ENCODE measurements around the gene IL21.

The IL21 gene

GRCh38 chr4:122632396-122633143, 11.7 kb upstream of the IL21 start:
- DNase-seq: no peak

DNA sequence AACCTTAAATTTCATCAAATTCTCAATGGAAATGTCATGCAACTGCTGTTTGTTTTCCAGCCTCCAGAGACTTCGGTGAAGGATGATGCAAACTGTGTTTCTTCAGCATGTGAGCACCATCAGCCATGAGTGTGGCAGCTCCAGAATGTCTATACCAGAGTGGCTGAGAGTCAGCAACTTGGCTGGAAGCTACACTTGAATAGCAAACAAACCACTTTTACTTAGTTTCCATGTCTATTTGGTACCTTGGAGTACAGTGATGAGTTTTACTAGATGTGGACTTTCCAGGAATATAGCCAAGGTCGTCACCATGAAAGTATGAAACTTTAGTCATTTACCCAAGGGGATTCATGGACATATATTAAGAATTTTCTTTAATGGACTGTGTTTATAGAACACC, 4.3 kb upstream of the IL21 start:
- DNase-seq: no peak

DNA sequence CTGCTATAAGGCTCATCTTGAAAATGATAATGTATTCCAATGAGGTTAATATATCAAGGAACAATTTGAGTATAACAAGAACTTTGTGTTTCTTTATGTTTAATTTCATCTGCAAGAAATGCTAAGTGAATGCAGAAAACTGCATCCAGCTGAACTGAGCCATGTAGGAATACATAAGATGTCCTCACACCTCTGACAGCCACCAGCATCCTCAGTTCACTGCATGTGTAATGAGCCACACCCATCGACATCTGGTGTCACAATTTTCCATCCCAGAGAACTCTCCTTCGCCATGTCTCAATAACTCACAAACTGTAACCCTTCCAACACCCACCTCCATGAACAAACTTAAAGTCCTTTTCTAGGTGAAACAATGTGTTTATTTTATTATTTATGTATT, 3.3 kb upstream of the IL21 start:
- DNase-seq: no peak

- DNase-seq: no peak
Measured at GRCh38 chr4:122623637-122624166, 2.8 kb upstream of the IL21 start.

GRCh38 chr4:122622400-122622799, 1.5 kb upstream of the IL21 start:
- DNase-seq: no peak

DNA sequence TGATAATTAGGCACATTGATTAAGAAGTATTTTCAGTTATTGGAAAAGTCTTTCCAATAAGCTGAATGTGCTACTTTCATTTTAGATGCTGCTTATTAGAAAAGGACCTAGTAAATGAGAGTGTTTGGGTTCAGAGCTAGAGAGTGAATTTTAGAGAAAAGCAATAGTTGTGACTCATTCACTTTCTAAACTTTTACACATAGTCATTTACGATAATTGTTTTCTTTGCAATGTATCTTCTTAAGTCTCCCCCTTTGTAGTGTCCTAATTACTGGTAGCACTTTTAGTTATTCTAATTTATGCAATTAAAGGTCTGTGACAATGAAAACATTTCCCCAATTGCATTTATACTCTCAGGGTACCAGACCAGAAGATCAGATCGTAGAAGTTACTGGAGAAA, 1.3 kb downstream of the IL21 start:
- DNase-seq: no peak

DNA sequence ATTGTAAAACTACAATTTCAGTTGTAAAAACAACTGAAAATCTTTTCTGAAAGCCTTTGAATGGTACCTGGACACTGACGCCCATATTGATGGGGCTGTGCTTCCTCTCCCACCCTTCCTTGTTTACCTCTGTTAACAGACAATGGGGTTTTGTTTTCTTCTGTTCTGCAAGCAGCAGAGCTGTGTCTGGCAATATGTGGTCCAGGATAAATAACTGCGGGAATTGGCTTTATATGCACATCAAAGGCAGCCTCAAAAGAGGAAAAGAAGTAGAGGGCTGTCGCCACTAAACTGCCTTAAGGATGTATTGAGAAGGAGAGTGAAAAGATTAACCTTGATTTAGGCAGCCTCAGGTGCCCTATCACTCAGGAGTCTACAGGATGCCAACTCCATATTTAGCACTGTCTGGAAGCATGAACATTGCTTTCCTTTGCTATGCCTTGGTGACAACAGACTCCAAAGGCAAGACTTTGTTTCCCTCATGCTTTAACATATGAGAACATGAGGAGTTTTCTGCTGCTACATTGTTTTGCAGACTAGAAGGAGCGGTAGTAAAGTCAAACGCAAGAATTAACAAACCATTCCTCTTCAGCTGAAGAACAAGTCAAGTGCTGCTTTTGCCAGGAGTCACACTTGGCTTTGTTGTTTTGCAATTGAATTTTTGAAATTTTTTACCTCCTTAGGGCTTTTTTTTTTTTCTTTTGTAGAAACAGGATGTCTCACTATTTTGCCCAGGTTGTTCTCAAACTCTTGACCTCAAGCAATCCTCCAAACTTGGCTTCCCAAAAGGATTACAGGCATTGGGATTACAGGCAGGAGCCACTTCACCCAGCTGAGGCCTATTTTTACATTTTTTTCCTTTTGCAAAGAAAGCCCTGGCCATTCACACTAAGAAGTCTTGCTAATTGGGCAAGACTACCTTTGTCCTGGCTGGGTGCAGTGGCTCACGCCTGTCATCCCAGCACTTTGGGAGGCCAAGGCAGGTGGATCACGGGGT, 3.0 kb downstream of the IL21 start:
- no peak for DNase-seq

DNA sequence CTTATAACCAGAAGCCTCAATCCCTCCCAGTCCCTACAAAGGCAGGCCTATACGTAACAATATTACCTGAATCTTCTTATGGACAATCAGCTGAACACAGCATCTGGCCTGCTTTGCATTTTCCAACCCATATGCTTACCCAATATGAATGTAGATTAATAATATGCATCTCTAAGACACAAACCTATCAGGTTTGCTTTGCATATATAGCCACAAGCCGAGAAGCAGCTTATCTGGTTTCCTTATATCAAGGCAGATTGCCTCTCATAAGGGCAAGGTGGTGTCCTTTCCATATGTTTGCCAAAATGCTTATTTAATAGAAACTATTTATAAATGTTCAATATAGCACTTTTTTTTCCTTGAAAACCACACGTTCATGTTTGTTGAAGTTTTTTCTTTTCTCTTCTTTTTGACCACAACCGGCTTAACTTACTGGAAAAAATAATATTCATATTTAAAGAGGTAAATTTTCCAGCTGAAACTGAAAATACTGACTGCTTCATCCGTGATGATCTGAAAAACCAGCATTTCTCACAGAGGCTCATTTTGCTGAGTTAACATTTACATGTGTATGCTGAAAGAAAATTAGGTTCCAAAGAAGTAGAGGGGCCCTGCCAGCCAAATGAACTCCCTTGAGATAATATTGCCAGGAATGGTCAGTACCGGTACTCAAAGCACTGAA, 3.8 kb downstream of the IL21 start:
- DNase-seq: no peak

- no peak for DNase-seq
Measured at GRCh38 chr4:122614621-122615020, 6.2 kb downstream of the IL21 start.

DNA sequence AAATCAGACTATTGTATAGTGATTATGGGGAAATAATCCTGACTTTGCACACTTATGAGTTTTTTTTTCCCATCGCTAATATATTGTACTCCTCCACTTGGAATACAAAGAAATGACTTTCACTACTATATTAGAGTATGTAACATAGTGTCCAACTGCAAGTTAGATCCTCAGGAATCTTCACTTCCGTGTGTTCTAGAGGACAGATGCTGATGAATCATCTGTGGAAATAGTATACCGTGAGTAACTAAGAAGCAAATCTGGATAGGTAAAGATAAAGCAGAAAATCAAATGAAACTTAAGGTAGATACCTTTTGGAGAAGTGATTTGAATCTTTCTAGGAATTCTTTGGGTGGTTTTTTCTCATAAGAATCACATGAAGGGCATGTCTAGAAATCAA, 8.3 kb downstream of the IL21 start:
- DNase-seq: no peak

GRCh38 chr4:122606364-122607043, 14.4 kb downstream of the IL21 start:
- no peak for DNase-seq

DNA sequence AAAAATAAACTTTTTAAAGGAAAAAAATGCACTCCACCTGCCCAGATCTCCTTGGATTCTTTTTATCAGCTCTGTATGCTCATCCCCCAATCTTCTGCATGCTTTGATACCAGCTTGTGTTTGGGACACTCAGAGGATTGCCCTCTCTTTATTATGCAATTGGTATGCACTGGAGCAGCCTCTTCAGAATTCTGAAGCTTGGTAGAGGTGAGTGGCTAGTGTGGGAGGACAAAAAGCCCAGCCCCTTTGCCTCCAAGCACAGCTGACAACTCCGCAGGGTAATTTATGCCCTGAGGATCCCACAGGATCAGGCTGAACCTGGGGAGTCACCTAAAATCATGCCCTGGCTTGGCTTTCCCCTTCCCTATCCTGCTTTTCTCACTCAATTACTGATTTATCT, 16.7 kb downstream of the IL21 start:
- DNase-seq: no peak

DNA sequence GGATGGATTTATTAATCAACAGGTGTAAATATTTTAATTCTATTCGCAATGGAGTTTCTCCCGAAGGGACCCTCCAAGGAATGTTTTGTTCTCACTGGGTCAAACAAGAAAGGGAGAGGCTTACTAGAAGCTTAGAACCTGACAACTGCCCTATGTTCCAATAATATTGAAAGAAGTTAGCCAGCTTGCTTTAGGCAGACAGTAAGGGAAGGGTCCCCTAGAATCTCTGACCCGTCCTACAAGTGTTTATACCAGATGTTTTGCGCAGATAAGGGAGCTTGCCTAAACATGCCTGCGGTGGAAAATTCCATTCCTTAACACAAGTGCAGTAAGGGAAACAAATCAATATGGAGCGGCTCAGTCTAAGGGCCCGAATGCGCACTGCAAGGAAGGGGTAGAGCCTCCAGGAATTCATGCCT, 17.7 kb downstream of the IL21 start:
- DNase-seq: no peak

GRCh38 chr4:122602277-122603142, 18.4 kb downstream of the IL21 start:
- no peak for DNase-seq

DNA sequence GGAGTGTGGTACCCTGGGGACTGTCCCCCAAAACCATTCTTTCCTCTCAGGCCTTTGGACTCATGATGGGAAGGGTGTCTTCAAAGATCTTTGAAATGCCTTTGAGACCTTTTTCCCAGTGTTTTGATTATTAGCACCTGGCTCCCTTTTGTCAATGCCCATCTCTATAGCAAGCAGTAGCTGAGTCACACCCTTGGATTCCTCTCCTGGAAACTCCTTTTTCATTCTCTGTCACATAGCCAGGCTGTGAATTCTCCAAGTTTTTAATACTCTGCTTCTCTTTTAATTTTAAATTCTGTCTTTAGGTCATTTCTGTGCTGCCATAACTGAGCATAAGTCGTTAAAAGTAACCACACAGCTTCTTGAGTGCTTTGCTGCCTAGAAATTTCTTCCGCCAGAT, 29.7 kb downstream of the IL21 start:
- DNase-seq: no peak

DNA sequence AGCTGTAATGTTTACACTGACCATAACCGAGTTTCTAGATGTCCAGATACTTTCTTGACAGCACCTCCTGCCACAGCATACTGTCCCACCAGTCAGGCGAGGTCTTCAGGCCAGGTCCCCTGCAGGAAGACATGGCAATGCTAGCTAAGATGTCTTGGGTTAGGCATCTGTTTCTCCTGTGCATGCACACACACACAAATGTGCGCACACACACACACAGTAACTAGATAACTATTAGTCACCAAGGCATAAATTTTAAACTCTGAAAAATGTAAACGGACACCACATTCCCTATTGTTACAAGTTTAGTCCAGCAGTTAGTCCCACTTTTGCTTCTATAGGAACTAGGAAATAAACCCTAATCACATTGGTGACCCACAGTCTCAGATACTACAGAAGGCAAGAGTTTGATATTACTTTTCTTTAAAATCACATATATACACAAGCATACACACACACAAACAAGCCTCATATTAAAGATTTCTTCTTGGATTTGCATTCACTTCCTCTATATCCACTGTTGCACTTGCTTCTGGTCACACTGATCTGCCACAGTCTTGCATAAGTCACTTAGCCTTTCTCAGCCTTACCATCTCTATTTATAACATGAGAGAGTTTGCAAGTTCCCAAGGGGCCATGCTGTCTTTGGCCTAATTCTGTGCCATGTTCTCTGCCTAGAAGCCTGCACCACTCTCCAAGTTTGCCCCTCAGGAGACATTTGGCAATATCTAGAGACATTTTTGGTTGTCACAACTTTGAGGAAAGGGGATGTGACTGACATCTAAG, 32.2 kb downstream of the IL21 start:
- peak; percentile 59 to 74 for DNase-seq

GRCh38 chr4:122584519-122584918, 36.3 kb downstream of the IL21 start:
- peak; percentile 51 to 52 for DNase-seq

DNA sequence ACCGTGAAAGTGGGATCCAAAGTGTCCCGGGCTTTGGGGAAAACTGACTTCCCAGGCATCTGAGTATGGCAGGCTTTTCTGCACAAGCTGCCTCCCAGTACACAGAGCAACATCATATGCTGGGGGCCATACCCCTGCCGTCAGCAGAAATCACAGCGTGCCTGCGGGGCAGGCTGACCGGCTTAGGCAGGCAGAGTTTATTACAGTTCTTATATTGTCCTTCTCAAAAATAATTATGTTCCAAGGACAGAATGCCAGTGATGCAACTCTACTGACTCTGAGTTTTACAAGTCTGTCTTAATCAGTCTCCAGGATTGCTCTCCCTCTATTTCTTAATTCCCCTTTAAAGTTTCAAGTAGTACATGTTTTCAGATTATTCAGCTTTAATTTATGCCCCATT, 37.0 kb downstream of the IL21 start:
- peak; percentile 53 to 77 for DNase-seq

- DNase-seq: peak; percentile 50 to 63
Measured at GRCh38 chr4:122577808-122578781, 42.8 kb downstream of the IL21 start.

All from inflammatory macrophage (primary cell).